SK-N-SH (cell line): ENCODE results near the gene ARID1B. TPM values are rescaled to one million over a fixed set of nuclear protein-coding genes. Genes with fewer than 3 reads are reported as not detected.

Experiments
- CTCF ChIA-PET: fragments of 300-600, 350-600 bp; formaldehyde crosslinking; extraction: SDS; loops from one replicate; lab custom pipeline; 2021; lab: Yijun Ruan, JAX
- POLR2A ChIA-PET: fragments of 350-600 bp; sonication (Branson Sonifier 250); formaldehyde crosslinking; extraction: SDS; loops from one replicate; lab custom pipeline; 2020; ENCODE audit warnings: antibody characterized with exemption, inconsistent platforms; lab: Yijun Ruan, JAX
- DNase-seq: peaks from one replicate; pipeline ENCODE4 v3.0.0; 2012
- H2AFZ ChIP-seq: fragments of 200-600 bp; sonication (generic); 2 replicates; pipeline ENCODE4 v1.8.1; 2016; ENCODE audit warnings: antibody characterized with exemption, mild to moderate bottlenecking, low read depth
- H3F3A ChIP-seq: fragments of 200-600 bp; sonication (generic); replicated peaks from 2 replicates; pipeline ENCODE3; 2016; ENCODE audit warnings: antibody characterized with exemption, mild to moderate bottlenecking; ENCODE audit not compliant: insufficient read depth
- H3K27ac ChIP-seq, 2 experiments: fragments of 200-500 bp in 1 of 2; fragments of 200-600 bp in 1 of 2; sonication (Bioruptor generic) in 1 of 2; sonication (generic), shearing (Covaris generic) in 1 of 2; 2 replicates each; pipeline versions ENCODE4 v1.5.1 to v1.6.1; 2014 to 2016; ENCODE audit warnings: low read depth in 2 of 2, inconsistent platforms in 1 of 2, low read length in 1 of 2, mild to moderate bottlenecking in 1 of 2, mixed read lengths in 1 of 2
- H3K27me3 ChIP-seq: fragments of 200-600 bp; sonication (generic), shearing (Covaris generic); 2 replicates; pipeline ENCODE4 v1.6.1; 2016; ENCODE audit warnings: mixed run types; ENCODE audit not compliant: insufficient read depth
- H3K36me3 ChIP-seq, 2 experiments: fragments of 200-500 bp in 1 of 2; fragments of 200-600 bp in 1 of 2; sonication (Bioruptor generic) in 1 of 2; sonication (generic) in 1 of 2; replicated peaks in 1 of 2; 2 replicates each; pipeline versions ENCODE3 to v1.5.1; 2014 to 2016; ENCODE audit warnings: low read length in 1 of 2, mild to moderate bottlenecking in 1 of 2; ENCODE audit not compliant: insufficient read depth in 2 of 2, control insufficient read depth in 1 of 2
- H3K4me1 ChIP-seq, 2 experiments: fragments of 200-500 bp in 1 of 2; fragments of 200-600 bp in 1 of 2; sonication (Bioruptor generic) in 1 of 2; sonication (generic), shearing (Covaris generic) in 1 of 2; 2 replicates each; pipeline versions ENCODE4 v1.5.1 to v1.6.1; 2014 to 2016; ENCODE audit warnings: low read depth in 1 of 2, low read length in 1 of 2, mixed run types in 1 of 2; ENCODE audit not compliant: insufficient read depth in 2 of 2, control insufficient read depth in 1 of 2
- H3K4me2 ChIP-seq: fragments of 200-600 bp; sonication (generic), shearing (Covaris generic); 2 replicates; pipeline ENCODE4 v1.6.1; 2017; ENCODE audit warnings: mixed run types
- H3K4me3 ChIP-seq, 2 experiments: fragments of 200-500 bp in 1 of 2; fragments of 200-600 bp in 1 of 2; sonication (Bioruptor generic) in 1 of 2; sonication (generic), shearing (Covaris generic) in 1 of 2; 2 replicates each; pipeline versions ENCODE4 v1.5.1 to v1.8.1; 2014 to 2016; ENCODE audit warnings: low read depth in 2 of 2, inconsistent platforms in 1 of 2, low read length in 1 of 2, mild to moderate bottlenecking in 1 of 2, mixed read lengths in 1 of 2, moderate library complexity in 1 of 2
- H3K79me2 ChIP-seq: fragments of 200-600 bp; sonication (generic); 2 replicates; pipeline ENCODE4 v1.8.1; 2017; ENCODE audit warnings: mild to moderate bottlenecking; ENCODE audit not compliant: insufficient read depth
- H3K9ac ChIP-seq: fragments of 200-600 bp; sonication (generic); 2 replicates; pipeline ENCODE4 v1.6.1; 2017; ENCODE audit warnings: mixed run types
- H3K9me2 ChIP-seq: fragments of 200-600 bp; sonication (generic); 2 replicates; pipeline ENCODE4 v1.6.1; 2017; ENCODE audit warnings: mixed run types
- H3K9me3 ChIP-seq: fragments of 200-600 bp; sonication (generic); 2 replicates; pipeline ENCODE4 v1.6.1; 2017; ENCODE audit warnings: mixed run types, mild to moderate bottlenecking, moderate library complexity
- H4K20me1 ChIP-seq: fragments of 200-600 bp; sonication (generic); 2 replicates; pipeline ENCODE4 v1.6.1; 2017; ENCODE audit warnings: mild to moderate bottlenecking, mixed run types; ENCODE audit not compliant: insufficient read depth
- ELF1 ChIP-seq: IDR thresholded peaks from 2 replicates; pipeline ENCODE4 v1.4.0; 2012
- FOXJ3 ChIP-seq: sonication (generic); formaldehyde crosslinking; IDR thresholded peaks from 2 replicates; pipeline ENCODE4 v1.5.1; 2020; ENCODE audit warnings: mild to moderate bottlenecking, missing genetic modification reagents
- GABPA ChIP-seq: IDR thresholded peaks from 2 replicates; pipeline ENCODE4 v1.4.0; 2012; ENCODE audit warnings: low read depth, mild to moderate bottlenecking
- GATA2 ChIP-seq: sonication (generic); formaldehyde crosslinking; IDR thresholded peaks from 2 replicates; pipeline ENCODE4 v1.5.0; 2020; ENCODE audit warnings: mild to moderate bottlenecking, missing genetic modification reagents
- JUND ChIP-seq: IDR thresholded peaks from 2 replicates; pipeline ENCODE4 v1.4.0; 2012
- MEF2A ChIP-seq: IDR thresholded peaks from 2 replicates; pipeline ENCODE4 v1.4.0; 2012; ENCODE audit warnings: low read depth, borderline replicate concordance
- MXI1 ChIP-seq: IDR thresholded peaks from 2 replicates; pipeline ENCODE4 v1.6.1; 2012; ENCODE audit warnings: mild to moderate bottlenecking, low read depth, low read length, improper control_type of control experiment
- RCOR1 ChIP-seq: fragments of 150-350 bp; IDR thresholded peaks from 2 replicates; pipeline ENCODE4 v1.6.1; 2017; ENCODE audit warnings: antibody characterized with exemption, low read length
- RFX5 ChIP-seq: IDR thresholded peaks from 2 replicates; pipeline ENCODE4 v1.6.1; 2012; ENCODE audit warnings: mild to moderate bottlenecking, improper control_type of control experiment, low read length
- RXRA ChIP-seq: IDR thresholded peaks from 2 replicates; pipeline ENCODE4 v1.4.0; 2012; ENCODE audit warnings: low read depth, mild to moderate bottlenecking, borderline replicate concordance
- SIN3A ChIP-seq: IDR thresholded peaks from 2 replicates; pipeline ENCODE4 v1.6.1; 2012; ENCODE audit warnings: low read depth, mild to moderate bottlenecking, low read length, moderate library complexity, borderline replicate concordance
- TAF1 ChIP-seq: IDR thresholded peaks from 2 replicates; pipeline ENCODE4 v1.6.1; 2012; ENCODE audit warnings: low read depth, mild to moderate bottlenecking, low read length, moderate library complexity, borderline replicate concordance
- YY1 ChIP-seq: IDR thresholded peaks from 2 replicates; pipeline ENCODE4 v1.4.0; 2012; ENCODE audit warnings: low read depth, mild to moderate bottlenecking
- WGBS: methylation state at CpG from one replicate; pipeline ENCODE4 v1.1.6; 2017; ENCODE audit warnings: low lambda C conversion rate; 5-methylcytosine and 5-hydroxymethylcytosine counted together
- polyA plus RNA-seq, 3 experiments: library from polyadenylated mRNA; depleted of rRNA; stranded (reverse); fragments of >200 nt; gene quantifications; 2 replicates each; pipeline ENCODE4 v1.2.3, GENCODE V29; 2012
- TF ChIP-seq, protein P1 (sequence below): IDR thresholded peaks from 2 replicates; pipeline ENCODE4 v1.4.0; 2012; ENCODE audit warnings: low read depth, borderline replicate concordance
- TF ChIP-seq, protein P2 (sequence below): fragments of 150-350 bp; IDR thresholded peaks from 2 replicates; pipeline ENCODE4 v1.6.1; 2016; ENCODE audit warnings: mild to moderate bottlenecking, low read depth, low read length
- TF ChIP-seq, protein P3 (sequence below): IDR thresholded peaks from 2 replicates; pipeline ENCODE4; 2012

ARID1B gene
- polyA plus RNA-seq, 1 of the 3 experiments (the other 2 are of a cell fraction): 13.6 TPM

DNA sequence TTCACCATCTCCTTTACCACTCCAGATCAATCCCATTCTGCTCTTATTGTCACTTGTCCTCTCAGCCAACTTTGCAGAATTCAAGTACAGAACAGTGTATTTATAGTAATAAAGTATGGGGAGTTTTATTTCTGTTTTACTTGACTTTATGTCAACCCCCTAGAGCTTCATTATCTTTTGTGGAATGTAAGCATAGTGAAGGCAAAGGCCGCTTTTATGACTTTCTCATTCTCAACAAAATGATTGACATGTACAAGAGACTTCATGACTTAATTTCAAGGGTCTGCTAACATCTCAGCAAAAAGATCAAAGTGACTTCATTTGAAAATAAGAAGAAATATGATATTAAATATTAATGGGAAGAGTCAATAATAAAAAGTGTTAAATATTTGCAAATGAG is 28.7 kb upstream of the ARID1B start:
- H4K20me1 ChIP-seq: no peaks in the 10 kb centered on the region
- H3K9me3 ChIP-seq: no peaks in the 10 kb centered on the region
- POLR2A ChIA-PET: no interaction called here
- no peaks in the 10 kb centered on the region for H3F3A ChIP-seq
- H3K4me2 ChIP-seq: no peak overlapping the region
- CTCF ChIA-PET: interaction anchor here (1.4 kb wide), 1 partner anchor 15 kb away, joined by 3 read pairs; no protein-coding TSS in a partner anchor
- TF ChIP-seq SIN3A: no peak
- no peak for TF ChIP-seq GATA2 (CRISPR knock-in tag)
- TF ChIP-seq RXRA: no peak
- TF ChIP-seq, protein P1, sequence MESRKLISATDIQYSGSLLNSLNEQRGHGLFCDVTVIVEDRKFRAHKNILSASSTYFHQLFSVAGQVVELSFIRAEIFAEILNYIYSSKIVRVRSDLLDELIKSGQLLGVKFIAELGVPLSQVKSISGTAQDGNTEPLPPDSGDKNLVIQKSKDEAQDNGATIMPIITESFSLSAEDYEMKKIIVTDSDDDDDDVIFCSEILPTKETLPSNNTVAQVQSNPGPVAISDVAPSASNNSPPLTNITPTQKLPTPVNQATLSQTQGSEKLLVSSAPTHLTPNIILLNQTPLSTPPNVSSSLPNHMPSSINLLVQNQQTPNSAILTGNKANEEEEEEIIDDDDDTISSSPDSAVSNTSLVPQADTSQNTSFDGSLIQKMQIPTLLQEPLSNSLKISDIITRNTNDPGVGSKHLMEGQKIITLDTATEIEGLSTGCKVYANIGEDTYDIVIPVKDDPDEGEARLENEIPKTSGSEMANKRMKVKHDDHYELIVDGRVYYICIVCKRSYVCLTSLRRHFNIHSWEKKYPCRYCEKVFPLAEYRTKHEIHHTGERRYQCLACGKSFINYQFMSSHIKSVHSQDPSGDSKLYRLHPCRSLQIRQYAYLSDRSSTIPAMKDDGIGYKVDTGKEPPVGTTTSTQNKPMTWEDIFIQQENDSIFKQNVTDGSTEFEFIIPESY: no peak
- no peak for TF ChIP-seq TAF1
- TF ChIP-seq GABPA: no peak
- no peak for TF ChIP-seq MEF2A
- TF ChIP-seq MXI1: no peak
- TF ChIP-seq YY1: no peak
- TF ChIP-seq RCOR1: no peak
- no peak for TF ChIP-seq ELF1
- TF ChIP-seq, protein P2, sequence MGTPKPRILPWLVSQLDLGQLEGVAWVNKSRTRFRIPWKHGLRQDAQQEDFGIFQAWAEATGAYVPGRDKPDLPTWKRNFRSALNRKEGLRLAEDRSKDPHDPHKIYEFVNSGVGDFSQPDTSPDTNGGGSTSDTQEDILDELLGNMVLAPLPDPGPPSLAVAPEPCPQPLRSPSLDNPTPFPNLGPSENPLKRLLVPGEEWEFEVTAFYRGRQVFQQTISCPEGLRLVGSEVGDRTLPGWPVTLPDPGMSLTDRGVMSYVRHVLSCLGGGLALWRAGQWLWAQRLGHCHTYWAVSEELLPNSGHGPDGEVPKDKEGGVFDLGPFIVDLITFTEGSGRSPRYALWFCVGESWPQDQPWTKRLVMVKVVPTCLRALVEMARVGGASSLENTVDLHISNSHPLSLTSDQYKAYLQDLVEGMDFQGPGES: no peak
- TF ChIP-seq FOXJ3 (CRISPR knock-in tag): no peak
- TF ChIP-seq, protein P3, sequence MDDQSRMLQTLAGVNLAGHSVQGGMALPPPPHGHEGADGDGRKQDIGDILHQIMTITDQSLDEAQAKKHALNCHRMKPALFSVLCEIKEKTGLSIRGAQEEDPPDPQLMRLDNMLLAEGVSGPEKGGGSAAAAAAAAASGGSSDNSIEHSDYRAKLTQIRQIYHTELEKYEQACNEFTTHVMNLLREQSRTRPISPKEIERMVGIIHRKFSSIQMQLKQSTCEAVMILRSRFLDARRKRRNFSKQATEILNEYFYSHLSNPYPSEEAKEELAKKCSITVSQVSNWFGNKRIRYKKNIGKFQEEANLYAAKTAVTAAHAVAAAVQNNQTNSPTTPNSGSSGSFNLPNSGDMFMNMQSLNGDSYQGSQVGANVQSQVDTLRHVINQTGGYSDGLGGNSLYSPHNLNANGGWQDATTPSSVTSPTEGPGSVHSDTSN: no peak
- no peak for TF ChIP-seq RFX5
- TF ChIP-seq JUND: no peak
- TF ChIP-seq, all 33 proteins: peak for 0
- no peaks in the 10 kb centered on the region for H3K4me1 ChIP-seq
- H3K27ac ChIP-seq: no peak overlapping the region
- H3K27me3 ChIP-seq: no peaks in the 10 kb centered on the region
- no peaks in the 10 kb centered on the region for H3K36me3 ChIP-seq
- no peak for DNase-seq
- no peak overlapping the region for H3K4me3 ChIP-seq
- 96% methylated on average over 1 of the region's 1 CpG for WGBS
- no peaks in the 10 kb centered on the region for H3K79me2 ChIP-seq
- H2AFZ ChIP-seq: no peak overlapping the region
- H3K9me2 ChIP-seq: no peaks in the 10 kb centered on the region
- no peak overlapping the region for H3K9ac ChIP-seq
